ENCODE results near the gene RIMKLA. TPM values are rescaled to one million over a fixed set of nuclear protein-coding genes. Genes with fewer than 3 reads are reported as not detected.

RIMKLA gene
- total RNA-seq, 2 experiments from 2014 or later, result 0.11 TPM; not detected in 1

GRCh38 chr1:42431514-42431913 is 50.9 kb downstream of the RIMKLA start:
- Histone ChIP-seq H3K27me3 (ENCODE audit: control insufficient read depth in 1 of 2, insufficient read depth in 2 of 2, low read length in 2 of 2) (no peaks in the 10 kb centered on the region), H3K4me3 (ENCODE audit: low read length) (no peak overlapping the region), H3K4me1 (ENCODE audit: insufficient read depth, low read length) (no peaks in the 10 kb centered on the region), H3K27ac (ENCODE audit: low read depth in 1 of 2, low read length in 2 of 2) (no peak overlapping the region), H3K9me3 (ENCODE audit: control insufficient read depth in 1 of 2, insufficient read depth in 1 of 2, low read length in 2 of 2) (no peaks in the 10 kb centered on the region), H3K36me3 (ENCODE audit: insufficient read depth, low read length) (no peaks in the 10 kb centered on the region)
- no peak for DNase-seq
- no peak for TF ChIP-seq CTCF (IDR thresholded peaks at IDR 0.05)
- H3K36me3 Mint-ChIP-seq (ENCODE audit: low read depth), result no peaks in the 10 kb centered on the region
- intact Hi-C loops (cut with DNase I, micrococcal nuclease), result no loop called here
- no peak overlapping the region for H3K4me3 Mint-ChIP-seq
- H3K4me1 Mint-ChIP-seq (ENCODE audit: low read depth), result no peaks in the 10 kb centered on the region
- POLR2A ChIA-PET, result no interaction called here
- H3K9me3 Mint-ChIP-seq, result no peaks in the 10 kb centered on the region
- ATAC-seq (ENCODE audit: poor library complexity), result no peak
- H3K27me3 Mint-ChIP-seq, result no peaks in the 10 kb centered on the region
- no peak overlapping the region for H3K27ac Mint-ChIP-seq
- CTCF ChIA-PET, result no interaction called here

GRCh38 chr1:42432714-42433113 is 52.1 kb downstream of the RIMKLA start:
- no peaks in the 10 kb centered on the region for H3K27me3 Mint-ChIP-seq
- no peak overlapping the region for H3K4me3 ChIP-seq (ENCODE audit: low read length)
- CTCF ChIA-PET, result no interaction called here

GRCh38 chr1:42433369-42433768 is 52.8 kb downstream of the RIMKLA start:
- Histone ChIP-seq H3K36me3 (ENCODE audit: insufficient read depth, low read length) (no peaks in the 10 kb centered on the region), H3K9me3 (ENCODE audit: control insufficient read depth in 1 of 2, insufficient read depth in 1 of 2, low read length in 2 of 2) (no peaks in the 10 kb centered on the region), H3K4me3 (ENCODE audit: low read length) (no peak overlapping the region), H3K4me1 (ENCODE audit: insufficient read depth, low read length) (no peaks in the 10 kb centered on the region), H3K27ac (ENCODE audit: low read depth in 1 of 2, low read length in 2 of 2) (no peak overlapping the region), H3K27me3 (ENCODE audit: control insufficient read depth in 1 of 2, insufficient read depth in 2 of 2, low read length in 2 of 2) (no peaks in the 10 kb centered on the region)
- no peak for ATAC-seq (ENCODE audit: poor library complexity)
- Mint-ChIP-seq H3K9me3 (no peaks in the 10 kb centered on the region), H3K27ac (no peak overlapping the region), H3K36me3 (ENCODE audit: low read depth) (no peaks in the 10 kb centered on the region), H3K4me1 (ENCODE audit: low read depth) (no peaks in the 10 kb centered on the region), H3K27me3 (no peaks in the 10 kb centered on the region), H3K4me3 (no peak overlapping the region)
- ChIA-PET POLR2A (no interaction called here), CTCF (no interaction called here)
- no peak for DNase-seq
- TF ChIP-seq CTCF (IDR thresholded peaks at IDR 0.05), result no peak
- intact Hi-C loops (cut with DNase I, micrococcal nuclease), result no loop called here

More at GRCh38 chr1:42432714-42433113, 52.1 kb downstream of the RIMKLA start:
- Histone ChIP-seq H3K27ac (ENCODE audit: low read depth in 1 of 2, low read length in 2 of 2) (no peak overlapping the region), H3K9me3 (ENCODE audit: control insufficient read depth in 1 of 2, insufficient read depth in 1 of 2, low read length in 2 of 2) (no peaks in the 10 kb centered on the region), H3K27me3 (ENCODE audit: control insufficient read depth in 1 of 2, insufficient read depth in 2 of 2, low read length in 2 of 2) (no peaks in the 10 kb centered on the region), H3K36me3 (ENCODE audit: insufficient read depth, low read length) (no peaks in the 10 kb centered on the region), H3K4me1 (ENCODE audit: insufficient read depth, low read length) (no peaks in the 10 kb centered on the region)
- H3K9me3 Mint-ChIP-seq, result no peaks in the 10 kb centered on the region
- H3K4me3 Mint-ChIP-seq, result no peak overlapping the region
- no peaks in the 10 kb centered on the region for H3K36me3 Mint-ChIP-seq (ENCODE audit: low read depth)
- H3K4me1 Mint-ChIP-seq (ENCODE audit: low read depth), result no peaks in the 10 kb centered on the region
- ATAC-seq (ENCODE audit: poor library complexity) (no peak), DNase-seq (no peak)
- intact Hi-C loops (cut with DNase I, micrococcal nuclease), result no loop called here
- POLR2A ChIA-PET, result no interaction called here
- no peak for TF ChIP-seq CTCF (IDR thresholded peaks at IDR 0.05)
- H3K27ac Mint-ChIP-seq, result no peak overlapping the region
